ENCODE data around the gene CD180. TPM values are rescaled to one million over a fixed set of nuclear protein-coding genes. Genes with fewer than 3 reads are reported as not detected.

The CD180 gene
- total RNA-seq, 1 donor from 2014 or later = 4.9 TPM

- no peak overlapping the region for H3K4me3 ChIP-seq
- peak in 1 of 2 donors; percentile 44 for ATAC-seq
- no peaks in the 10 kb centered on the region for H3K4me1 ChIP-seq
- no peak for TF ChIP-seq CTCF (IDR thresholded peaks at IDR 0.05)
- H3K36me3 ChIP-seq = peaks cover 82% of the 10 kb centered on the region
- H3K9me3 ChIP-seq = no peaks in the 10 kb centered on the region
- DNase-seq = no peak
- H3K27me3 ChIP-seq (ENCODE audit: low read depth) = no peaks in the 10 kb centered on the region
- intact Hi-C loops (cut with DNase I) = no loop called here
- H3K27ac ChIP-seq = no peak overlapping the region
Measured at GRCh38 chr5:67146574-67146973, 50.0 kb downstream of the CD180 start.

GRCh38 chr5:67144183-67144639 lies 52.4 kb downstream of the CD180 start:
- H3K4me1 ChIP-seq = no peaks in the 10 kb centered on the region
- peaks cover 70% of the 10 kb centered on the region for H3K36me3 ChIP-seq
- no peak for TF ChIP-seq CTCF (IDR thresholded peaks at IDR 0.05)
- no peaks in the 10 kb centered on the region for H3K27me3 ChIP-seq (ENCODE audit: low read depth)
- no peaks in the 10 kb centered on the region for H3K9me3 ChIP-seq
- ATAC-seq (no peak), DNase-seq (no peak)
- H3K4me3 ChIP-seq = no peak overlapping the region
- intact Hi-C loops (cut with DNase I) = no loop called here
- no peak overlapping the region for H3K27ac ChIP-seq

GRCh38 chr5:67143549-67143948 lies 53.0 kb downstream of the CD180 start:
- H3K9me3 ChIP-seq = no peaks in the 10 kb centered on the region
- H3K36me3 ChIP-seq = peaks cover 74% of the 10 kb centered on the region

GRCh38 chr5:67142816-67143215 lies 53.8 kb downstream of the CD180 start:
- Histone ChIP-seq H3K36me3 (peaks cover 78% of the 10 kb centered on the region), H3K4me1 (no peaks in the 10 kb centered on the region), H3K4me3 (no peak overlapping the region), H3K27ac (no peak overlapping the region), H3K27me3 (ENCODE audit: low read depth) (no peaks in the 10 kb centered on the region), H3K9me3 (no peaks in the 10 kb centered on the region)
- no peak for TF ChIP-seq CTCF (IDR thresholded peaks at IDR 0.05)
- intact Hi-C loops (cut with DNase I) = no loop called here
- ATAC-seq = no peak
- no peak for DNase-seq

More at GRCh38 chr5:67143549-67143948, 53.0 kb downstream of the CD180 start:
- no peak for TF ChIP-seq CTCF (IDR thresholded peaks at IDR 0.05)
- DNase-seq = no peak
- no peak overlapping the region for H3K4me3 ChIP-seq
- ATAC-seq = no peak
- intact Hi-C loops (cut with DNase I) = no loop called here
- H3K27me3 ChIP-seq (ENCODE audit: low read depth) = no peaks in the 10 kb centered on the region
- no peak overlapping the region for H3K27ac ChIP-seq
- no peaks in the 10 kb centered on the region for H3K4me1 ChIP-seq

- H3K9me3 ChIP-seq = no peaks in the 10 kb centered on the region
- no peak for TF ChIP-seq CTCF (IDR thresholded peaks at IDR 0.05)
- H3K27me3 ChIP-seq (ENCODE audit: low read depth) = no peaks in the 10 kb centered on the region
- intact Hi-C loops (cut with DNase I) = no loop called here
- DNase-seq (no peak), ATAC-seq (no peak)
- H3K27ac ChIP-seq = no peak overlapping the region
- peaks cover 80% of the 10 kb centered on the region for H3K36me3 ChIP-seq
- H3K4me3 ChIP-seq = no peak overlapping the region
- no peaks in the 10 kb centered on the region for H3K4me1 ChIP-seq
Measured at GRCh38 chr5:67141644-67142043, 55.0 kb downstream of the CD180 start.

- TF ChIP-seq CTCF (IDR thresholded peaks at IDR 0.05) = no peak
- Histone ChIP-seq H3K9me3 (no peaks in the 10 kb centered on the region), H3K4me1 (no peaks in the 10 kb centered on the region), H3K27ac (no peak overlapping the region), H3K4me3 (no peak overlapping the region), H3K27me3 (ENCODE audit: low read depth) (no peaks in the 10 kb centered on the region), H3K36me3 (peaks cover 80% of the 10 kb centered on the region)
- no peak for DNase-seq
- intact Hi-C loops (cut with DNase I) = no loop called here
- ATAC-seq = no peak
Measured at GRCh38 chr5:67140413-67140812, 56.2 kb downstream of the CD180 start.
